Natural killer cell (primary cell): Measurements from ENCODE around the gene GNAS-AS1. TPM values are rescaled to one million over a fixed set of nuclear protein-coding genes. Genes with fewer than 3 reads are reported as not detected.

Experiments
- ATAC-seq, 3 donors: fragments of 150-1000 bp in 2 of 3; fragments of 200-7000 bp in 1 of 3; cut with Tn5 transposase; 1 replicate in 1 of 3; 2 replicates in 2 of 3; pipeline ENCODE4 v1.10.0; 2021; ENCODE audit warnings: mild to moderate bottlenecking in 2 of 3, moderate library complexity in 2 of 3
- DNase-seq, 2 donors: peaks; one replicate each; pipeline versions ENCODE4 v3.0.0 to v3.0.0-alpha.2; 2013 to 2021; ENCODE audit warnings: mixed read lengths in 1 of 2
- H3K27ac ChIP-seq: one replicate; pipeline ENCODE4 v1.5.1; 2013; ENCODE audit warnings: mild to moderate bottlenecking, low read length
- H3K27me3 ChIP-seq: one replicate; pipeline ENCODE4 v1.6.1; 2013; ENCODE audit warnings: low read length; ENCODE audit not compliant: control insufficient read depth, insufficient read depth
- H3K36me3 ChIP-seq: one replicate; pipeline ENCODE4 v1.6.1; 2013; ENCODE audit warnings: low read length; ENCODE audit not compliant: control insufficient read depth, insufficient read depth
- H3K4me1 ChIP-seq: one replicate; pipeline ENCODE4 v1.6.1; 2013; ENCODE audit warnings: low read length; ENCODE audit not compliant: control insufficient read depth, insufficient read depth
- H3K4me3 ChIP-seq: one replicate; pipeline ENCODE4 v1.5.1; 2013; ENCODE audit warnings: low read length
- H3K9me3 ChIP-seq: one replicate; pipeline ENCODE4 v1.6.1; 2013; ENCODE audit warnings: low read length; ENCODE audit not compliant: control insufficient read depth, insufficient read depth
- H3K27ac Mint-ChIP-seq, 2 donors: one replicate each; pipeline ENCODE4 v1.8.0; 2022; ENCODE audit warnings: mild to moderate bottlenecking in 2 of 2, mixed read lengths in 2 of 2, moderate library complexity in 1 of 2
- H3K27me3 Mint-ChIP-seq, 2 donors: one replicate each; pipeline ENCODE4 v1.8.0; 2022; ENCODE audit warnings: low read depth in 2 of 2, mixed read lengths in 2 of 2
- H3K36me3 Mint-ChIP-seq: one replicate; pipeline ENCODE4 v1.8.0; 2022; ENCODE audit warnings: mixed read lengths
- H3K4me1 Mint-ChIP-seq, 2 donors: one replicate each; pipeline ENCODE4 v1.8.0; 2022; ENCODE audit warnings: mixed read lengths in 2 of 2
- H3K4me3 Mint-ChIP-seq: one replicate; pipeline ENCODE4 v1.8.0; 2022; ENCODE audit warnings: mild to moderate bottlenecking, moderate library complexity, mixed read lengths
- H3K9me3 Mint-ChIP-seq, 2 donors: one replicate each; pipeline ENCODE4 v1.8.0; 2022; ENCODE audit warnings: mixed read lengths in 2 of 2
- WGBS: methylation state at CpG from one replicate; pipeline ENCODE4 v1.1.7; 2013; ENCODE audit warnings: missing lambda C conversion rate; ENCODE audit not compliant: insufficient coverage; 5-methylcytosine and 5-hydroxymethylcytosine counted together
- intact Hi-C: fragments of 100-400 bp; cut with micrococcal nuclease; formaldehyde crosslinking; loops from one replicate; pipeline ENCODE4 v1.14.2; 2022
- total RNA-seq, 4 donors: library from RNA; stranded (reverse); fragments of 120-200 nt in 1 of 4; gene quantifications; one replicate each; pipeline versions ENCODE4 v1.2.3 to v1.2.4, GENCODE V29; 2013 to 2022
- TF ChIP-seq, protein P1 (sequence below): fragments of 200-600 bp; IDR thresholded peaks from one replicate; pipeline ENCODE4 v1.8.0; 2022; ENCODE audit warnings: antibody characterized with exemption

Gene GNAS-AS1
- total RNA-seq, 3 donors from 2014 or later (not counting 1 experiment from before 2014, with no cell fraction given) = 0.60 to 0.66 TPM; not detected in 1

DNA sequence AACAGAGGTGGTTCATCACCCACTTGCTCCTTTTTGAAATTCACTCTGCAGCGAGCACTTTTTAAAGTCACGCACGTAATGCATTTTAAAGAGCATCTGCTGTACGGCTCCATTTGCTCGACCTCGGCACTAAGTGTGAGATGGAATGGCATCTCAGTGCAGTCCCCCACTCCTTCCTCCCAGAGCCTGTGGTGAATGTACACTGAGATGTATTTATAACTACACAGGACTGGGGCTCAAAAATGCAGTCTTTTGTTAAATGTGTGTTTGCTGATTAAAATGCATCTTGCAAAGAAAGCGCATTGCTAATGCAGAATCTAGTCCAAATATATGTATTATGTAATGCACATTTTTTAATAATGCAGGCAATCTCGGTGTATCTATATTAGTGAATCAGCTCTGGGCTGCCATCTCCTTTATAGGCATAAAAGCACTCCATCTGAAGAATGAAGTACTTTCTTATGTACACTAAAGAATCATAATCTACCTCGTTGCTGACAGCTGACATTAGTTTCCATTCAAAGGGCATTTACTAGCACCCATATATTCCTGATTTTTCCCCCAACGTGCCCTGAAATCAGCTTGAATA is 14.0 kb downstream of the GNAS-AS1 start:
- Histone ChIP-seq H3K27ac (no peak overlapping the region), H3K4me1 (peaks cover 16% of the 10 kb centered on the region), H3K4me3 (no peak overlapping the region), H3K9me3 (no peaks in the 10 kb centered on the region), H3K36me3 (no peaks in the 10 kb centered on the region), H3K27me3 (peaks cover 21% of the 10 kb centered on the region)
- peaks cover 10 to 29% of the 10 kb centered on the region in 2 donors for H3K4me1 Mint-ChIP-seq
- ATAC-seq (no peak), DNase-seq (no peak)
- no peaks in the 10 kb centered on the region for H3K9me3 Mint-ChIP-seq
- H3K27ac Mint-ChIP-seq = no peak overlapping the region
- 90% methylated on average over 8 of the region's 10 CpGs for WGBS
- intact Hi-C loops = no loop called here
- no peaks in the 10 kb centered on the region for H3K36me3 Mint-ChIP-seq
- no peak overlapping the region for H3K4me3 Mint-ChIP-seq
- H3K27me3 Mint-ChIP-seq = peaks cover 31 to 43% of the 10 kb centered on the region in 2 donors
- TF ChIP-seq, protein P1, sequence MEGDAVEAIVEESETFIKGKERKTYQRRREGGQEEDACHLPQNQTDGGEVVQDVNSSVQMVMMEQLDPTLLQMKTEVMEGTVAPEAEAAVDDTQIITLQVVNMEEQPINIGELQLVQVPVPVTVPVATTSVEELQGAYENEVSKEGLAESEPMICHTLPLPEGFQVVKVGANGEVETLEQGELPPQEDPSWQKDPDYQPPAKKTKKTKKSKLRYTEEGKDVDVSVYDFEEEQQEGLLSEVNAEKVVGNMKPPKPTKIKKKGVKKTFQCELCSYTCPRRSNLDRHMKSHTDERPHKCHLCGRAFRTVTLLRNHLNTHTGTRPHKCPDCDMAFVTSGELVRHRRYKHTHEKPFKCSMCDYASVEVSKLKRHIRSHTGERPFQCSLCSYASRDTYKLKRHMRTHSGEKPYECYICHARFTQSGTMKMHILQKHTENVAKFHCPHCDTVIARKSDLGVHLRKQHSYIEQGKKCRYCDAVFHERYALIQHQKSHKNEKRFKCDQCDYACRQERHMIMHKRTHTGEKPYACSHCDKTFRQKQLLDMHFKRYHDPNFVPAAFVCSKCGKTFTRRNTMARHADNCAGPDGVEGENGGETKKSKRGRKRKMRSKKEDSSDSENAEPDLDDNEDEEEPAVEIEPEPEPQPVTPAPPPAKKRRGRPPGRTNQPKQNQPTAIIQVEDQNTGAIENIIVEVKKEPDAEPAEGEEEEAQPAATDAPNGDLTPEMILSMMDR = no peak

- H3K36me3 ChIP-seq = no peaks in the 10 kb centered on the region
- no peak overlapping the region for H3K27ac Mint-ChIP-seq
- H3K36me3 Mint-ChIP-seq = no peaks in the 10 kb centered on the region
- peaks cover 16% of the 10 kb centered on the region for H3K4me1 ChIP-seq
- peaks cover 19 to 39% of the 10 kb centered on the region in 2 donors for H3K27me3 Mint-ChIP-seq
- WGBS = 93% methylated on average over 2 of the region's 2 CpGs
- no peak overlapping the region for H3K27ac ChIP-seq
- H3K9me3 ChIP-seq = peaks cover 2% of the 10 kb centered on the region
- no peak overlapping the region for H3K4me3 ChIP-seq
- no peak for ATAC-seq
- peaks cover 0 to 2% of the 10 kb centered on the region in 2 donors for H3K9me3 Mint-ChIP-seq
- intact Hi-C loops = no loop called here
- no peak overlapping the region for H3K4me3 Mint-ChIP-seq
- H3K4me1 Mint-ChIP-seq = peaks cover 10 to 33% of the 10 kb centered on the region in 2 donors
- TF ChIP-seq, protein P1 = no peak
- peaks cover 17% of the 10 kb centered on the region for H3K27me3 ChIP-seq
- no peak for DNase-seq
Observed at GRCh38 chr20:58835231-58835630, 15.5 kb downstream of the GNAS-AS1 start.

GRCh38 chr20:58833921-58834320 is 16.8 kb downstream of the GNAS-AS1 start:
- intact Hi-C loops = no loop called here
- ATAC-seq = no peak
- TF ChIP-seq, protein P1 = no peak
- no peaks in the 10 kb centered on the region for H3K36me3 ChIP-seq
- H3K4me3 Mint-ChIP-seq = no peak overlapping the region
- H3K27me3 Mint-ChIP-seq = peaks cover 14 to 39% of the 10 kb centered on the region in 2 donors
- H3K4me1 Mint-ChIP-seq = peaks cover 10 to 23% of the 10 kb centered on the region in 2 donors
- no peak overlapping the region for H3K27ac ChIP-seq
- no peak for DNase-seq
- H3K9me3 ChIP-seq = peaks cover 2% of the 10 kb centered on the region
- WGBS = 93% methylated on average over 10 of the region's 10 CpGs
- H3K27ac Mint-ChIP-seq = no peak overlapping the region
- H3K27me3 ChIP-seq = peaks cover 9% of the 10 kb centered on the region
- H3K9me3 Mint-ChIP-seq = peaks cover 0 to 2% of the 10 kb centered on the region in 2 donors
- H3K4me3 ChIP-seq = no peak overlapping the region
- peaks cover 10% of the 10 kb centered on the region for H3K4me1 ChIP-seq
- no peaks in the 10 kb centered on the region for H3K36me3 Mint-ChIP-seq

- Mint-ChIP-seq H3K4me1 (peaks cover under 1 to 14% of the 10 kb centered on the region in 2 donors), H3K36me3 (no peaks in the 10 kb centered on the region)
- ATAC-seq = peak in 1 of 3 donors; percentile 48
Observed at GRCh38 chr20:58832457-58832856, 18.2 kb downstream of the GNAS-AS1 start.

More at GRCh38 chr20:58832457-58832856, 18.2 kb downstream of the GNAS-AS1 start:
- Histone ChIP-seq H3K36me3 (no peaks in the 10 kb centered on the region), H3K9me3 (peaks cover 2% of the 10 kb centered on the region), H3K27me3 (peaks cover 7% of the 10 kb centered on the region), H3K4me3 (no peak overlapping the region), H3K27ac (no peak overlapping the region), H3K4me1 (peaks cover 4% of the 10 kb centered on the region)
- Mint-ChIP-seq H3K27me3 (peaks cover 14 to 39% of the 10 kb centered on the region in 2 donors), H3K4me3 (no peak overlapping the region), H3K27ac (no peak overlapping the region), H3K9me3 (peaks cover 0 to 2% of the 10 kb centered on the region in 2 donors)
- WGBS = 56% methylated on average over 4 of the region's 4 CpGs
- DNase-seq = no peak
- TF ChIP-seq, protein P1 = no peak
- intact Hi-C loops = no loop called here
